Adipocyte (in vitro differentiated cells): ENCODE results near the gene GLT1D1.

ENCODE experiments used
- DNase-seq: peaks from one replicate; pipeline ENCODE4 v3.0.0-alpha.2; 2015; ENCODE audit warnings: low read depth
- H3K27me3 ChIP-seq: replicated peaks from 2 replicates; pipeline ENCODE4 v1.7.0; 2013; ENCODE audit warnings: mild to moderate bottlenecking, low read length, moderate library complexity; ENCODE audit not compliant: control insufficient read depth, insufficient read depth
- H3K36me3 ChIP-seq: 2 replicates; pipeline ENCODE4 v1.7.0; 2013; ENCODE audit warnings: low read length, mild to moderate bottlenecking, moderate library complexity; ENCODE audit not compliant: control insufficient read depth, insufficient read depth, severe bottlenecking
- H3K4me1 ChIP-seq: 2 replicates; pipeline ENCODE4 v1.7.0; 2013; ENCODE audit warnings: mild to moderate bottlenecking, low read length, moderate library complexity; ENCODE audit not compliant: control insufficient read depth, insufficient read depth
- H3K4me3 ChIP-seq: 2 replicates; pipeline ENCODE4 v1.7.0; 2013; ENCODE audit warnings: mild to moderate bottlenecking, low read length, moderate library complexity
- H3K9ac ChIP-seq: 2 replicates; pipeline ENCODE4 v1.7.0; 2013; ENCODE audit warnings: mild to moderate bottlenecking, low read length, moderate library complexity
- H3K9me3 ChIP-seq: 2 replicates; pipeline ENCODE4 v1.7.0; 2013; ENCODE audit warnings: mild to moderate bottlenecking, low read length, moderate library complexity; ENCODE audit not compliant: control insufficient read depth

The GLT1D1 gene

DNA sequence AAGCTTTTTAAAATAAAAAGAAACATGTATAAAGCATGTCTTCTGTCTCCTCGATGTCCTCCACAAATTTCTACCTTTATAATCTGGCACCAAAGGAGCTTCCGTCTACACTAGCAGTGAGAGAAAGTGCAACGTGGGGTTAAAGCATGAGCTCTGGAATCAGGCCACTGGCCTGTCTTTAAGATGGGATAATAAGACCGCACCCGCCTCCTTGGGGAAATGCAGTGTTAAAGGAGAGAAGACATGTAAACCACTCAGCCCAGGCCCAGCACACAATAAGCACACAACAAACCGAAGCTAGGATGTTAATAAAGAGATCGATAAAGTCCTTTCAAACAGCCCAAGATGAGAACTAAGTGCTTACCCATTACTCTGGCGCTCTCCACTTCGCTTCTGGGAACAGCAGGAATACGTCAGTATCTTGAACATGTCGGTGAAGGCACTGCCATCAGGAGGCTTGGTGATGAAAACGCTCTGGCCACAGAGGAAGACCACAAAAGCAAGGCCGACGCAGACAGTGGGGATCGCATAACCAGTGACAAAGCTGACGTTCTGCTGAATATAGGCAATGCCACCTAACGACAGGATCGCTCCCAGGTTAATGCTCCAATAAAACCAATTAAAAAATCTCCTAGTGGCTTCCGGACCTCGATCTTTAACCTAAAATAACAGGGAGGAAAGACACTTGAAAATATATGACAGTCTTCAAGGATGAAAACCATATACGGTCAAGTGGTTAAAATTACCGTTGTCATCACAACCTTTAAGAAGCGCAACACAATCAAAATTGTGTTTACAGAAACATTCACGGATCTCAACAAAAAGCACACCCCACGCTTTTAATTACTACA lies 38.6 kb upstream of the GLT1D1 start:
- H3K9ac ChIP-seq, result peak overlapping the region; percentile 1
- peak overlapping the region; percentile 54 for H3K4me3 ChIP-seq
- H3K4me1 ChIP-seq, result peaks cover 90% of the 10 kb centered on the region
- no peaks in the 10 kb centered on the region for H3K27me3 ChIP-seq
- H3K9me3 ChIP-seq, result no peaks in the 10 kb centered on the region
- no peaks in the 10 kb centered on the region for H3K36me3 ChIP-seq
- no peak for DNase-seq

DNA sequence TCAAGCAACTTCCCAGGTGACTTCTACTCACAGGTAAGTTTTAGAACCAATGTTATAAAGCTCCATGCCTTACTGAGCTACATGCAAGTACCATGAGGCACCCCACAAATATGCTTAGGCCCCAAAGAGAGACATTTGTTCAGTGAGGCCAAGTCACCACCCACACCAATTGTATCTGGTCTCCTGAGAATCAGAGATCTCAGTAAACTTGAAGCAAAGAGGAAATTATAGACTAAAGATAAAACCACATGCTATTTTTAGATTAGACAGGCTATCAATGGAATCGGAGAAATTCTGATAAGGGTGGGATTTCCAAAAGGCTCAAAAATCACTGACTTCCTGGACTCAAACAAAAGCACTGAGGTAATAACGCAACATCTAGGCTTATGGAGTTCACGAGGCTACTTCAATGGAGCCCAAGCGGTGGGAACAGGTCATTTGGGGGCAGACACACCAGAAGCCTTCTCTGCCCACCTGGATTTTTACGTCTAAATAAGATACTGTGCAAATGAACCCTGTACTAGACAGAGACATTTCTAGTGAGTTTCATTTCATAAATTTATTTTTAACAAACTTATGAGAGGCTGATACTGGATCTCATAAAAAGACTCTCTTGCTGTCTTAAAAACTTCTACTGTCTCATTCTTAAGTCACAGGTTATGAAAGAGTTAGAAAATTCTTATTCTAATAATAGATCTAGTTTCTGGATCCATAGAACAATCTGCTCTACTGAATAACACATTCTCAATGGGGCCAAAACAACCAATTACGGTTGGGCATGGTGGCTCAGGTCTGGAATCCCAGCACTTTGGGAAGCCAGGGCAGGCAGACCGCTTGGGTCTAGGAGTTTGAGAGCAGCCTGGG lies 37.3 kb upstream of the GLT1D1 start:
- Histone ChIP-seq H3K4me3 (peak overlapping the region; percentile 39), H3K9me3 (no peaks in the 10 kb centered on the region), H3K27me3 (no peaks in the 10 kb centered on the region), H3K36me3 (no peaks in the 10 kb centered on the region), H3K4me1 (peaks cover 78% of the 10 kb centered on the region), H3K9ac (peak overlapping the region; percentile 62)
- no peak for DNase-seq

DNA sequence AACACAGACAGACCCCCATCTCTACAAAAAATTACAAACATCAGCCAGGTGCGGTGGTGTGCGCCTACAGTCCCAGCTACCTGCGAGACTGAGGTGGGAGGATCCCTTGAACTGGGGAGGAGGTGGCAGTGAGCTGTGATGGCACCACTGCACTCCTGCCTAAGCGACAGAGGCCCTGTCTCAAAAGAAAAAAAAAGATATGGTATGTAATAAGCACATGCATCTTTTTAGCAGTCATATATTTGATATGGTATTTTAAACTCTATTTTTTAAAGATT lies 36.7 kb upstream of the GLT1D1 start:
- no peak for DNase-seq
- no peaks in the 10 kb centered on the region for H3K36me3 ChIP-seq
- peak overlapping the region; percentile 62 for H3K9ac ChIP-seq
- H3K4me3 ChIP-seq, result peak overlapping the region; percentile 39
- no peaks in the 10 kb centered on the region for H3K9me3 ChIP-seq
- peaks cover 72% of the 10 kb centered on the region for H3K4me1 ChIP-seq
- H3K27me3 ChIP-seq, result no peaks in the 10 kb centered on the region

DNA sequence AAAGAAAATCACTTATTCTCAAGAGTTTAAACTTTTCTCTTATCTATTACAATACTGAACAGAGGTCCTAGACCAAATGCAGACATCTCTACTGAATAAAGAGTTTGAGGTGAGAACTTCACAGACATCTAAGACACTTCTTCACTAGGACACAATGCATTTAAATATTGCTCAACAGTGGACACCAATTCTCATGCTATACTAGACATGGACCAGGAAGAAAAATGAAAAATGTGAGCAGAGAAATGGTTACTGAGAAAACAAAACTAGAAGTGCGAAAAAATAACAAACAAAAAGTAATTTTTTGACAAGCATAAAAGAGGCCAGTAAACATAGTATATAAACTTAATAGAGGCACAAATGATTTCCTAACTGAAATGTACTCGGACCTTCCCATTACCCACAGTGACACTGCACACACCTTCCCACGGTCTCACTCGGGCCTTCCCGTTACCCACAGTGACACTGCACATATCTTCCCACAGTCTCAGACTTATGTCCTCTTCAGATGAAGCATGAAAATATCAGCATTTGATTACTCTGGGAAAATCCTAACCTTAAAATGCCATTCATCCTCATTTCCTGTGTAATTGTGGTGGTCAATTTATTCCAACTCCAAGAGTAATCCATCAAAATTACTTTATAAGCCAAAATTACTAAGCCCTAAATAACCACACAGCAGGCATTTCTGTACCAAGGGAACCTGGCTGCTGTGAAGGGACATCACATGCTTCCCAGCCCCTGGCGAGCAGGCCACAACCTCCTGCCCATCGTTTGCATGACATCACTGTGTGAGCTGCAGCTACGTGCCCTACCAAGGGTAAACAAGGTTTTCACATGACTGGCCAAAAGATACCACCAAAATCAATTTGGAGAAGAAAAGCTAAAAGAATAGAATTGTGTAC lies 35.9 kb upstream of the GLT1D1 start:
- no peak for DNase-seq

DNA sequence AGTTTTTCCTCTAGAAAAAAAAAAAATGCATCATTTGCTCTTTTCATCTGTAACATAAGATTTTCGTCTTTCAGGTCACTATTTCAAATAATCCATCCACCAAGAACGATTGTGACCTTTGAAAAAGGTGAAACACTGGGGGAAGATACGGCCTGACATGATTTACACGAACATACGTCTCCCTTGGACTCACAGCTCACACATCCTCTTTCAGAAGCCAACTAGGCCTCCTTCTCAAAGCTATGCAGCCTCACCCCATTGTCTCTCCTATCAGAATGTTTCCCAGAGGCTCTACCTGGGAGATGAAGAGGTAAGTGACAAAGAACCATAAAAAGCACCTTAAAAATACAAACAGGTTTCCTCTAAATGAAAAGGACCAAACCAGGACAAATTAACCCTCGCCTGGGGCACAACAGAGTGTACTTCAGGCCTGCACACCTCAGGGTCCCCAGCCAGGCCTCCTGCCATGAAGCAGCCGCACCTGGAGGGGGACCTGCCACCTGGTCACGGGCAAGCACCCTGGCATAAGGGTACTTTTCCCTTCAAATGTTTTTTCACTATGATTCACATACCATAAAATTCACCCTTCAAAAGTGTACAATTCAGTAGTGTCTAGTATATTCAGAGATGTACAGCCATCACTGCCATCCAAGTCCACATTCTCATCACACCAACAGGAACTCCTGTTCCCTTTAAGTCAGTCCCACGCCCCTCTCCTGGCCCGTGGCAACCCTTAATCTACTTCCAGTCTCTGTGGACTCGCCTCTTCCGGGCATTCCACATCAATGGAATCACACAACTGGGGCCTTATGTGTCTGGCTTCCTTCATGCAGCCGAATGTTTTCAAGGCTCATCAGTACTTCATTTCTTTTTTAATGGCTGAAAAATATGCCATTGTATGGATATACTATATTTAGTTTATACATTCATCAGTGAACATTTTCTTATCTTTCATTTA lies 34.9 kb upstream of the GLT1D1 start:
- Histone ChIP-seq H3K9ac (peak overlapping the region; percentile 62), H3K4me1 (peaks cover 64% of the 10 kb centered on the region), H3K36me3 (no peaks in the 10 kb centered on the region), H3K9me3 (no peaks in the 10 kb centered on the region), H3K4me3 (peak overlapping the region; percentile 27), H3K27me3 (no peaks in the 10 kb centered on the region)
- DNase-seq, result peak; percentile 17

More for the DNA sequence above, 35.9 kb upstream of the GLT1D1 start:
- H3K4me3 ChIP-seq, result peak overlapping the region; percentile 28
- H3K9ac ChIP-seq, result peak overlapping the region; percentile 62
- H3K4me1 ChIP-seq, result peaks cover 73% of the 10 kb centered on the region
- no peaks in the 10 kb centered on the region for H3K36me3 ChIP-seq
- H3K27me3 ChIP-seq, result no peaks in the 10 kb centered on the region
- H3K9me3 ChIP-seq, result no peaks in the 10 kb centered on the region

DNA sequence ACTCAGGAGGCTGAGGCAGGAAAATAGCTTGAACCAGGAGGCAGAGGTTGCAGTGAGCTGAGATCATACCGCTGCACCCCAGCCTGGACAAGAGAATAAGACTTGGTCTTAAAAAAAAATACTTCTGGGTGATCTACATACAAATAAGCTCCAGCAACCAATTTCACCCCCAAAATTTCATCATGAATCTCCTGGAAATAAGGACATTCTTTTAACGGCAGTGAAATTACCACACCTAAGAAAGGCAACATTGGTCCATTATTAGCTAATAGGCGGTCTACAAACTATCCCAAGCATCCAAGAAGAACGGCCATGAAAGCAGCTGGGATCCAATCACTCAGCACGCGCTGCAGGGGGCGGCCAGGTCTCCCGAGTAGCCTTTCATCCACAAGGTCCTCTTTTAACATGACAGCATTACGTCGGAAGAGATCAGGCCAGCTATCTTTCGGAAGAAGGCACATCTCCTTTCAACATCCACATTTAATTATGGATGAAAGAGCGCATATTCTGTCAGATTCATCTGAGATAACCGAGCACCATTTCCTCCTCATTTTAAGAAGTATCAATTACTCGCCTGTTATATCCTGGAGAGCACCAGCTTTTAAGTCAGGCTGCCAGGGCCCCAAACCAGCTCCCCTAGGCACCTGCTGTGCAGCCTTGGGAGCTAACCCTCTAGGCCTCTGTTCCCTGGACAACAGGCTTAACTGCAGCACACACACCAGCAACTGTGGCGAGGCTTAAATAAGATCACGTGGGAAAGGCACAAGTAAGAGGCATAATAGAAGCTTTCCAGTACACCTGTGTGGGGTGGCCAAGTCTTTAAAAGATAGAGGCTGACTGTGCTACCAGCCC lies 33.8 kb upstream of the GLT1D1 start:
- no peaks in the 10 kb centered on the region for H3K36me3 ChIP-seq
- peaks cover 53% of the 10 kb centered on the region for H3K4me1 ChIP-seq
- H3K9me3 ChIP-seq, result no peaks in the 10 kb centered on the region
- no peaks in the 10 kb centered on the region for H3K27me3 ChIP-seq
- H3K9ac ChIP-seq, result no peak overlapping the region
- no peak for DNase-seq
- no peak overlapping the region for H3K4me3 ChIP-seq

DNA sequence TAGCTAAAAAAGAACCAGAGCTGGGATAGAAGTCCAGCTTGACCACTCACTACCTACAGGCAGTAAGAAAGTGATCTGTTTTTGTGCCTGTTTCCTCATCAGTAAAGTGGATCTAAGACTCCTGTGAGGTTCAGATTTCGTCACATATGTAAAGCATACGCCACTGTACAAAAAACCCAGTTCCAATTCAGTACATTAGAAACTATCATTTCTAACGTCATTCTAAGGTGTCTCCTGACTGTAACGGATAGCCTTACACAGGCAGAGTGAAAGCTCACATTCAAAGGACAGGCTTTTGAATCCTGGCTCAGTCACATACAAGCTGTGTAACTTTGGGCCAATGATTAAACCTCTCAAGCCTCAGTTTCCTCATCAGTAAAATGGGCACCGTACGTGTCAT lies 33.0 kb upstream of the GLT1D1 start:
- no peak overlapping the region for H3K9ac ChIP-seq
- no peak overlapping the region for H3K4me3 ChIP-seq
- H3K27me3 ChIP-seq, result no peaks in the 10 kb centered on the region
- H3K36me3 ChIP-seq, result no peaks in the 10 kb centered on the region
- no peaks in the 10 kb centered on the region for H3K9me3 ChIP-seq
- DNase-seq, result no peak
- H3K4me1 ChIP-seq, result peaks cover 51% of the 10 kb centered on the region

DNA sequence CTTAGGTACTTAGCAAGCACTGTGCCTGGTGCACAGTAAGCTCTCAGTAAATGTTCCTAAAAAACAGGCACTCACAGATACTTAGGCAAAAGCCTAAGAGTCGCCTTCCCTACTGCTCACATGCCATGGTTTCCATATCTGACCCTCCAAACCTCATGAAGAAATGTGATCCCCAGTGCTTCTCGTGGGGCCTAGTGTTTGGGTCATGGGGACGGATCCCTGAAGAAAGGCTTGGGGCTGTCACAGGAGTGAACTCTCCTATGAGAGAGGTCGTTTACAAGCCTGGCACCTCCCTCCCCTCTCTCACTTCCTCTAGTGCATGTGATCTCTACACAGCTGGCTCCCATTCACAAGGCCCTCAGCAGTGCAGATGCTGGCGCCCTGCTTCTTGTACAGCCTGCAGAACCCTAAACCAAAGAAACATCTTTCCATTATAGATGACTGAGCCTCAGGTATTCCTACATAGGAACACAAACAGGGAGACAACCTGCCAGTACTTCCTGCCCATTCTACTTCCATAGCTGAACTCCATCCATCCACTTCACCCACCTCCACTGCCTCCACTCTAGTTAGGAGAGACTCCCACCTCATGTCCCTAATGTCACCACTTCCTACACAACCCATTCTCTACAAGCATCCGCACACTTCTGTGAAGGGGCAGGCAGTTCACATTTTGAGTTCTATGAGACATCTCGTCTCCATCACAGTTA lies 32.4 kb upstream of the GLT1D1 start:
- no peaks in the 10 kb centered on the region for H3K9me3 ChIP-seq
- no peaks in the 10 kb centered on the region for H3K27me3 ChIP-seq
- H3K4me1 ChIP-seq, result peaks cover 46% of the 10 kb centered on the region
- H3K36me3 ChIP-seq, result no peaks in the 10 kb centered on the region
- H3K9ac ChIP-seq, result no peak overlapping the region
- no peak overlapping the region for H3K4me3 ChIP-seq
- DNase-seq, result no peak

DNA sequence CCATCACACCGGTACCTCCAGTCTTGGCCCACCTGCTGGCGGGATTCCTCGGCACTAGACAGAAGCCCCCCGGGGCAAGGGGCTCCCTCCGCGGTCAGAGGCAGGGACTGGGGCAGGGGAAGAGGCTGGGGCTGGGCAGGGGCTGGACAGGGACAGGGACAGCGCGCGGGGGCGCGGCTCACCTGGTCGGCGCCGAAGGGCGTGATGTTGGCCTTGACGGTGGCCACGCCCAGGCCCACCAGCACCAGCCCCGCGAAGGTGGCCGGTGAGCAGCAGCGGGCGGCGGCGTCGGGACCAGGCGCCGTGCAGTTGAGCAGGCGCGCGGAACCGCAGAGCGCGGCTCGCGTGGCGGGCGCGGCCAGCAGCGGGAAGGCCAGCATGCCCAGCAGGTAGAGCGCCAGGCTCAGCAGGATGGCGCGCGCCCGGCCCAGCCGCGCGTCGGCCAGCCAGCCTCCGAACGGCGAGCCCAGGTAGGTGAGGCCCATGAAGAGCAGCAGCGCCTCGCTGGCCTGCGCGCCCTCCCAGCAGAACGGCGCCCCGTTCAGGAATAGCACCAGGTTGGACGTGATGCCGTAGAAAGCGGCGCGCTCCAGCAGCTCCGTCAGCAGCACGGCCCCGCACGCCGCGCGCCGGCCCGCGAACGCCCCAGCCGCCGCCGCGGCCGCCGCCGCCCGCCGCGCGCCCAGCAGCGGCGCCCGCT lies 29.9 kb upstream of the GLT1D1 start:
- peaks cover 3% of the 10 kb centered on the region for H3K9me3 ChIP-seq
- no peaks in the 10 kb centered on the region for H3K36me3 ChIP-seq
- peak overlapping the region; percentile 92 for H3K4me3 ChIP-seq
- H3K27me3 ChIP-seq, result no peaks in the 10 kb centered on the region
- no peak for DNase-seq
- peak overlapping the region; percentile 97 for H3K9ac ChIP-seq
- H3K4me1 ChIP-seq, result peaks cover 21% of the 10 kb centered on the region
